ENCODE results near the gene TTC23. TPM values are rescaled to one million over a fixed set of nuclear protein-coding genes. Genes with fewer than 3 reads are reported as not detected.
A peak's percentile ranks its signal among the peaks of the same experiment; 100 is the strongest.

TTC23 gene
- total and polyA plus RNA-seq, 7 experiments from 2014 or later: 0.34 to 4.0 (median 0.92) TPM

- Mint-ChIP-seq H3K27me3 (peaks cover 47 to 64% (median 49%) of the 10 kb centered on the region in 5 donors), H3K4me3 (peak overlapping the region in 3 of 10 donors; percentile 27 to 57 (median 53)), H3K9me3 (peaks cover 0 to 2% (median 0%) of the 10 kb centered on the region in 11 donors), H3K4me1 (peaks cover 0 to 17% (median 9%) of the 10 kb centered on the region in 7 donors), H3K27ac (no peak overlapping the region), H3K36me3 (no peaks in the 10 kb centered on the region)
- intact Hi-C loops (cut with micrococcal nuclease): loop anchor here in 1 of 2 donors (10.0 kb wide), 1 partner anchor 602 kb away; no protein-coding TSS in a partner anchor
- H3K9me3 ChIP-seq (ENCODE audit: control insufficient read depth in 2 of 3, low read length in 3 of 3): no peaks in the 10 kb centered on the region
- POLR2A ChIA-PET: no interaction called here
- peaks cover 0 to 11% of the 10 kb centered on the region in 2 donors for H3K4me1 ChIP-seq (ENCODE audit: control insufficient read depth in 2 of 2, insufficient read depth in 2 of 2, low read length in 2 of 2)
- ATAC-seq: no peak
- H3K27ac ChIP-seq (ENCODE audit: low read depth, low read length): no peak overlapping the region
- CTCF ChIA-PET: interaction anchor here (0.8 kb wide), 1 partner anchor 107 kb away, joined by 3 read pairs; no protein-coding TSS in a partner anchor
- no peak for DNase-seq
- no peak overlapping the region for H3K4me3 ChIP-seq (ENCODE audit: low read length)
- H3K27me3 ChIP-seq (ENCODE audit: control insufficient read depth in 2 of 2, insufficient read depth in 2 of 2, low read length in 2 of 2): peaks cover 0 to 5% of the 10 kb centered on the region in 2 donors
- no peaks in the 10 kb centered on the region for H3K36me3 ChIP-seq (ENCODE audit: control insufficient read depth in 2 of 3, insufficient read depth in 3 of 3, low read length in 3 of 3)
Measured at GRCh38 chr15:99103279-99103678, 146.1 kb downstream of the TTC23 start.

GRCh38 chr15:99102332-99103235, 146.8 kb downstream of the TTC23 start:
- Histone ChIP-seq H3K27me3 (ENCODE audit: control insufficient read depth in 2 of 2, insufficient read depth in 2 of 2, low read length in 2 of 2) (peaks cover 0 to 5% of the 10 kb centered on the region in 2 donors), H3K9me3 (ENCODE audit: control insufficient read depth in 2 of 3, low read length in 3 of 3) (no peaks in the 10 kb centered on the region), H3K4me1 (ENCODE audit: control insufficient read depth in 2 of 2, insufficient read depth in 2 of 2, low read length in 2 of 2) (peaks cover 0 to 6% of the 10 kb centered on the region in 2 donors), H3K27ac (ENCODE audit: low read depth, low read length) (no peak overlapping the region), H3K4me3 (ENCODE audit: low read length) (no peak overlapping the region), H3K36me3 (ENCODE audit: control insufficient read depth in 2 of 3, insufficient read depth in 3 of 3, low read length in 3 of 3) (no peaks in the 10 kb centered on the region)
- H3K36me3 Mint-ChIP-seq: no peaks in the 10 kb centered on the region
- peaks cover 0 to 17% (median 9%) of the 10 kb centered on the region in 7 donors for H3K4me1 Mint-ChIP-seq
- ATAC-seq (no peak), DNase-seq (no peak)
- H3K4me3 Mint-ChIP-seq: peak overlapping the region in 1 of 10 donors; percentile 51
- H3K27me3 Mint-ChIP-seq: peaks cover 44 to 68% (median 49%) of the 10 kb centered on the region in 5 donors
- no peak overlapping the region for H3K27ac Mint-ChIP-seq
- ChIA-PET CTCF (interaction anchor here (0.6 kb wide), 1 partner anchor 116 kb away, joined by 4 read pairs; no protein-coding TSS in a partner anchor), POLR2A (interaction anchor here (0.8 kb wide), 1 partner anchor 239 kb away, joined by 3 read pairs; no protein-coding TSS in a partner anchor)
- intact Hi-C loops (cut with micrococcal nuclease): loop anchor here in 1 of 2 donors (10.0 kb wide), 1 partner anchor 602 kb away; no protein-coding TSS in a partner anchor
- H3K9me3 Mint-ChIP-seq: peaks cover 0 to 2% (median 0%) of the 10 kb centered on the region in 11 donors

GRCh38 chr15:99101501-99101900, 147.9 kb downstream of the TTC23 start:
- no peaks in the 10 kb centered on the region for H3K36me3 Mint-ChIP-seq
- Histone ChIP-seq H3K27me3 (ENCODE audit: control insufficient read depth in 2 of 2, insufficient read depth in 2 of 2, low read length in 2 of 2) (peaks cover 0 to 5% of the 10 kb centered on the region in 2 donors), H3K36me3 (ENCODE audit: control insufficient read depth in 2 of 3, insufficient read depth in 3 of 3, low read length in 3 of 3) (no peaks in the 10 kb centered on the region), H3K27ac (ENCODE audit: low read depth, low read length) (no peak overlapping the region), H3K4me3 (ENCODE audit: low read length) (no peak overlapping the region), H3K4me1 (ENCODE audit: control insufficient read depth in 2 of 2, insufficient read depth in 2 of 2, low read length in 2 of 2) (no peaks in the 10 kb centered on the region), H3K9me3 (ENCODE audit: control insufficient read depth in 2 of 3, low read length in 3 of 3) (no peaks in the 10 kb centered on the region)
- H3K27ac Mint-ChIP-seq: no peak overlapping the region
- H3K4me3 Mint-ChIP-seq: no peak overlapping the region
- ATAC-seq (no peak), DNase-seq (no peak)
- POLR2A ChIA-PET: no interaction called here
- H3K27me3 Mint-ChIP-seq: peaks cover 37 to 67% (median 50%) of the 10 kb centered on the region in 5 donors
- intact Hi-C loops (cut with micrococcal nuclease): loop anchor here (2.0 to 10.0 kb wide), 2 partner anchors 603 to 653 kb away; no protein-coding TSS in a partner anchor
- CTCF ChIA-PET: interaction anchor here (0.6 to 0.7 kb wide), 3 partner anchors 13 to 337 kb away, joined by 3 to 4 read pairs (median 3); no protein-coding TSS in a partner anchor
- H3K4me1 Mint-ChIP-seq: peaks cover 0 to 12% (median 4%) of the 10 kb centered on the region in 7 donors
- H3K9me3 Mint-ChIP-seq: peaks cover 0 to 2% (median 0%) of the 10 kb centered on the region in 11 donors

GRCh38 chr15:99100245-99101173, 148.9 kb downstream of the TTC23 start:
- intact Hi-C loops (cut with micrococcal nuclease): loop anchor here (1.0 to 10.0 kb wide), 4 partner anchors 113 to 654 kb away; no protein-coding TSS in a partner anchor

GRCh38 chr15:99099661-99100060, 149.7 kb downstream of the TTC23 start:
- intact Hi-C loops (cut with micrococcal nuclease): loop anchor here (1.0 to 10.0 kb wide), 4 partner anchors 114 to 655 kb away; no protein-coding TSS in a partner anchor
- Histone ChIP-seq H3K9me3 (ENCODE audit: control insufficient read depth in 2 of 3, low read length in 3 of 3) (no peaks in the 10 kb centered on the region), H3K27me3 (ENCODE audit: control insufficient read depth in 2 of 2, insufficient read depth in 2 of 2, low read length in 2 of 2) (no peaks in the 10 kb centered on the region), H3K4me1 (ENCODE audit: control insufficient read depth in 2 of 2, insufficient read depth in 2 of 2, low read length in 2 of 2) (no peaks in the 10 kb centered on the region), H3K4me3 (ENCODE audit: low read length) (no peak overlapping the region), H3K36me3 (ENCODE audit: control insufficient read depth in 2 of 3, insufficient read depth in 3 of 3, low read length in 3 of 3) (no peaks in the 10 kb centered on the region), H3K27ac (ENCODE audit: low read depth, low read length) (no peak overlapping the region)
- no peak for ATAC-seq
- ChIA-PET POLR2A (no interaction called here), CTCF (no interaction called here)
- H3K36me3 Mint-ChIP-seq: no peaks in the 10 kb centered on the region
- DNase-seq: no peak
- H3K4me3 Mint-ChIP-seq: no peak overlapping the region
- H3K9me3 Mint-ChIP-seq: peaks cover 0 to 2% (median 0%) of the 10 kb centered on the region in 11 donors
- peaks cover 0 to 8% (median 0%) of the 10 kb centered on the region in 7 donors for H3K4me1 Mint-ChIP-seq
- H3K27me3 Mint-ChIP-seq: peaks cover 36 to 74% (median 46%) of the 10 kb centered on the region in 5 donors
- H3K27ac Mint-ChIP-seq: no peak overlapping the region

More at GRCh38 chr15:99100245-99101173, 148.9 kb downstream of the TTC23 start:
- POLR2A ChIA-PET: no interaction called here
- CTCF ChIA-PET: interaction anchor here (0.6 to 0.8 kb wide), 4 partner anchors 12 to 604 kb away, joined by 3 to 4 read pairs (median 3); no protein-coding TSS in a partner anchor
- peak; percentile 42 for ATAC-seq
- H3K4me3 Mint-ChIP-seq: peak overlapping the region in 4 of 10 donors; percentile 7 to 39 (median 28)
- H3K4me3 ChIP-seq (ENCODE audit: low read length): no peak overlapping the region
- H3K9me3 Mint-ChIP-seq: peaks cover 0 to 2% (median 0%) of the 10 kb centered on the region in 11 donors
- DNase-seq: peak in 4 of 9 donors; percentile 7 to 63 (median 18)
- H3K27me3 Mint-ChIP-seq: peaks cover 36 to 72% (median 46%) of the 10 kb centered on the region in 5 donors
- no peak overlapping the region for H3K27ac Mint-ChIP-seq
- no peaks in the 10 kb centered on the region for H3K27me3 ChIP-seq (ENCODE audit: control insufficient read depth in 2 of 2, insufficient read depth in 2 of 2, low read length in 2 of 2)
- H3K4me1 ChIP-seq (ENCODE audit: control insufficient read depth in 2 of 2, insufficient read depth in 2 of 2, low read length in 2 of 2): no peaks in the 10 kb centered on the region
- no peak overlapping the region for H3K27ac ChIP-seq (ENCODE audit: low read depth, low read length)
- H3K4me1 Mint-ChIP-seq: peaks cover 0 to 8% (median 0%) of the 10 kb centered on the region in 7 donors
- H3K36me3 ChIP-seq (ENCODE audit: control insufficient read depth in 2 of 3, insufficient read depth in 3 of 3, low read length in 3 of 3): no peaks in the 10 kb centered on the region
- H3K9me3 ChIP-seq (ENCODE audit: control insufficient read depth in 2 of 3, low read length in 3 of 3): no peaks in the 10 kb centered on the region
- no peaks in the 10 kb centered on the region for H3K36me3 Mint-ChIP-seq

- Histone ChIP-seq H3K4me3 (ENCODE audit: low read length) (no peak overlapping the region), H3K27ac (ENCODE audit: low read depth, low read length) (no peak overlapping the region), H3K27me3 (ENCODE audit: control insufficient read depth in 2 of 2, insufficient read depth in 2 of 2, low read length in 2 of 2) (no peaks in the 10 kb centered on the region), H3K9me3 (ENCODE audit: control insufficient read depth in 2 of 3, low read length in 3 of 3) (no peaks in the 10 kb centered on the region), H3K4me1 (ENCODE audit: control insufficient read depth in 2 of 2, insufficient read depth in 2 of 2, low read length in 2 of 2) (no peaks in the 10 kb centered on the region), H3K36me3 (ENCODE audit: control insufficient read depth in 2 of 3, insufficient read depth in 3 of 3, low read length in 3 of 3) (no peaks in the 10 kb centered on the region)
- Mint-ChIP-seq H3K4me1 (peaks cover 0 to 8% (median 0%) of the 10 kb centered on the region in 7 donors), H3K27ac (no peak overlapping the region), H3K36me3 (no peaks in the 10 kb centered on the region), H3K27me3 (peaks cover 36 to 74% (median 46%) of the 10 kb centered on the region in 5 donors), H3K4me3 (no peak overlapping the region), H3K9me3 (peaks cover 0 to 2% (median 0%) of the 10 kb centered on the region in 11 donors)
- ATAC-seq (peak; percentile 26), DNase-seq (no peak)
- ChIA-PET CTCF (no interaction called here), POLR2A (no interaction called here)
- intact Hi-C loops (cut with micrococcal nuclease): no loop called here
Measured at GRCh38 chr15:99098991-99099390, 150.4 kb downstream of the TTC23 start.

All from naive thymus-derived CD4-positive, alpha-beta T cell (primary cell).